Dermis microvascular lymphatic vessel endothelial cell (primary cell): Measurements from ENCODE around the gene ZNF587B. TPM values are rescaled to one million over a fixed set of nuclear protein-coding genes. Genes with fewer than 3 reads are reported as not detected.
"Not testable (repeated sequence)": the region's sequence is repeated elsewhere in the genome, so short reads cannot be mapped to it uniquely, and the experiment has no call there.

Experiments
- DNase-seq, 2 donors: peaks; one replicate each; pipeline versions ENCODE4 v3.0.0 to v3.0.0-alpha.2; 2010; ENCODE audit warnings: low read depth in 2 of 2
- total RNA-seq: library from RNA; depleted of rRNA; stranded (reverse); fragments of >200 nt; gene quantifications from 2 replicates; pipeline ENCODE4 v1.2.1, GENCODE V29; 2014

ZNF587B gene
- total RNA-seq, 1 donor from 2014 or later, result 13.5 TPM

- DNase-seq, result not testable (repeated sequence)
Observed at GRCh38 chr19:57869655-57870054, 39.6 kb downstream of the ZNF587B start.

- no peak for DNase-seq
Observed at GRCh38 chr19:57870225-57870624, 40.1 kb downstream of the ZNF587B start.

GRCh38 chr19:57872450-57872849, 42.4 kb downstream of the ZNF587B start:
- no peak for DNase-seq

- not testable (repeated sequence) for DNase-seq
Observed at GRCh38 chr19:57873883-57874799, 44.0 kb downstream of the ZNF587B start.

- no peak for DNase-seq
Observed at GRCh38 chr19:57886046-57886445, 55.9 kb downstream of the ZNF587B start.

GRCh38 chr19:57887195-57887941, 57.3 kb downstream of the ZNF587B start:
- DNase-seq, result no peak

- DNase-seq, result no peak
Observed at GRCh38 chr19:57888107-57888559, 58.0 kb downstream of the ZNF587B start.

GRCh38 chr19:57888560-57889231, 58.6 kb downstream of the ZNF587B start, which contains the start of gene ZNF814:
ZNF814 (minus strand) TSS chr19:57889037; CDS start chr19:57888802, 235 bp downstream.
- DNase-seq, result peak in 1 of 2 donors; percentile 33

GRCh38 chr19:57890706-57891105, 60.6 kb downstream of the ZNF587B start:
- not testable (repeated sequence) for DNase-seq

Other genes with a start within 250 kb of the ZNF587B start
- 3.9 and 7.7 TPM in 2 replicates for gene ZIK1, start 246.2 kb upstream of the ZNF587B start, total RNA-seq
- gene ZNF530, start 230.4 kb upstream of the ZNF587B start, total RNA-seq, result 3.9 and 4.7 TPM in 2 replicates
- 13.2 and 16.4 TPM in 2 replicates for gene ZNF134, start 216.1 kb upstream of the ZNF587B start, total RNA-seq
- 6.7 and 9.0 TPM in 2 replicates for gene ZNF211, start 197.1 kb upstream of the ZNF587B start, total RNA-seq
- not detected in 2 replicates for gene ZSCAN4, start 161.4 kb upstream of the ZNF587B start, total RNA-seq
- gene ZNF551, start 148.3 kb upstream of the ZNF587B start, total RNA-seq, result 5.4 and 8.5 TPM in 2 replicates
- 0.13 and 0.63 TPM in 2 replicates for gene ZNF154, start 121.1 kb upstream of the ZNF587B start, total RNA-seq
- 5.0 and 5.7 TPM in 2 replicates for gene ZNF671, start 102.7 kb upstream of the ZNF587B start, total RNA-seq
- 12.5 and 17.6 TPM in 2 replicates for gene ZNF776, start 83.5 kb upstream of the ZNF587B start, total RNA-seq
- 10.1 and 12.9 TPM in 2 replicates for gene ZNF586, start 60.6 kb upstream of the ZNF587B start, total RNA-seq
- gene ZNF552, start 15.4 kb upstream of the ZNF587B start, total RNA-seq, result 7.2 and 7.5 TPM in 2 replicates
- gene ZNF587, start 19.6 kb downstream of the ZNF587B start, total RNA-seq, result 15.4 and 15.7 TPM in 2 replicates
- 2.3 and 4.0 TPM in 2 replicates for gene ZNF814, start 58.7 kb downstream of the ZNF587B start, total RNA-seq
- 9.4 and 9.6 TPM in 2 replicates for gene ZNF417, start 86.3 kb downstream of the ZNF587B start, total RNA-seq
- 1.4 and 2.3 TPM in 2 replicates for gene ZNF418, start 105.1 kb downstream of the ZNF587B start, total RNA-seq
- gene ZNF256, start 117.4 kb downstream of the ZNF587B start, total RNA-seq, result 3.3 and 5.2 TPM in 2 replicates
- 0.13 TPM in 2 replicates for gene C19orf18, start 144.2 kb downstream of the ZNF587B start, total RNA-seq
- gene ZNF606, start 172.5 kb downstream of the ZNF587B start, total RNA-seq, result 4.1 and 9.4 TPM in 2 replicates
- not detected in 2 replicates for gene ZSCAN1, start 203.7 kb downstream of the ZNF587B start, total RNA-seq
- 0.64 and 1.8 TPM in 2 replicates for gene ZNF135, start 229.0 kb downstream of the ZNF587B start, total RNA-seq